ENCODE data around the gene B4GALNT1.
"Not testable (repeated sequence)": the region's sequence is repeated elsewhere in the genome, so short reads cannot be mapped to it uniquely, and the experiment has no call there.

The B4GALNT1 gene

GRCh38 chr12:57640175-57641042 is 7.4 kb upstream of the B4GALNT1 start:
- TF ChIP-seq, protein P1, sequence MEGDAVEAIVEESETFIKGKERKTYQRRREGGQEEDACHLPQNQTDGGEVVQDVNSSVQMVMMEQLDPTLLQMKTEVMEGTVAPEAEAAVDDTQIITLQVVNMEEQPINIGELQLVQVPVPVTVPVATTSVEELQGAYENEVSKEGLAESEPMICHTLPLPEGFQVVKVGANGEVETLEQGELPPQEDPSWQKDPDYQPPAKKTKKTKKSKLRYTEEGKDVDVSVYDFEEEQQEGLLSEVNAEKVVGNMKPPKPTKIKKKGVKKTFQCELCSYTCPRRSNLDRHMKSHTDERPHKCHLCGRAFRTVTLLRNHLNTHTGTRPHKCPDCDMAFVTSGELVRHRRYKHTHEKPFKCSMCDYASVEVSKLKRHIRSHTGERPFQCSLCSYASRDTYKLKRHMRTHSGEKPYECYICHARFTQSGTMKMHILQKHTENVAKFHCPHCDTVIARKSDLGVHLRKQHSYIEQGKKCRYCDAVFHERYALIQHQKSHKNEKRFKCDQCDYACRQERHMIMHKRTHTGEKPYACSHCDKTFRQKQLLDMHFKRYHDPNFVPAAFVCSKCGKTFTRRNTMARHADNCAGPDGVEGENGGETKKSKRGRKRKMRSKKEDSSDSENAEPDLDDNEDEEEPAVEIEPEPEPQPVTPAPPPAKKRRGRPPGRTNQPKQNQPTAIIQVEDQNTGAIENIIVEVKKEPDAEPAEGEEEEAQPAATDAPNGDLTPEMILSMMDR (conservative IDR thresholded peaks at IDR 0.05): no peak
- H3K27ac ChIP-seq: no peak overlapping the region

- no peak overlapping the region for H3K27ac ChIP-seq
- TF ChIP-seq, protein P1 (conservative IDR thresholded peaks at IDR 0.05): no peak
Measured at GRCh38 chr12:57638096-57638495, 5.1 kb upstream of the B4GALNT1 start.

- TF ChIP-seq, protein P1 (conservative IDR thresholded peaks at IDR 0.05): no peak; the same call in 1 of the 2 replicates
- H3K27ac ChIP-seq: no peak overlapping the region
Measured at GRCh38 chr12:57637364-57637763, 4.4 kb upstream of the B4GALNT1 start.

GRCh38 chr12:57636731-57637130 is 3.7 kb upstream of the B4GALNT1 start:
- not testable (repeated sequence) for H3K27ac ChIP-seq

GRCh38 chr12:57632073-57632957 is 686 bp downstream of the B4GALNT1 start:
- H3K27ac ChIP-seq: peak overlapping the region; percentile 52; the same call in 1 of the 2 replicates
- TF ChIP-seq, protein P1 (conservative IDR thresholded peaks at IDR 0.05): no peak

- TF ChIP-seq, protein P1 (conservative IDR thresholded peaks at IDR 0.05): no peak
- no peak overlapping the region; the same call in 1 of the 2 replicates for H3K27ac ChIP-seq
Measured at GRCh38 chr12:57631566-57632072, 1.4 kb downstream of the B4GALNT1 start.

- TF ChIP-seq, protein P1 (conservative IDR thresholded peaks at IDR 0.05): no peak
- H3K27ac ChIP-seq: no peak overlapping the region
Measured at GRCh38 chr12:57630891-57631433, 2.0 kb downstream of the B4GALNT1 start.

All from VCaP (cell line).